OCI-LY3 (cell line): ENCODE measurements around the gene DMGDH.

ENCODE experiments used
- CTCF ChIP-seq: fragments of 200-600, 300-600 bp; sonication (generic); IDR thresholded peaks from 2 replicates; pipeline ENCODE4 v1.5.1; 2014; ENCODE audit warnings: antibody characterized with exemption, low read length, low read depth
- EZH2phosphoT487 ChIP-seq: fragments of 200-600 bp; shearing (Covaris generic); IDR thresholded peaks from 2 replicates; pipeline ENCODE4 v1.6.1; 2018; ENCODE audit warnings: antibody characterized with exemption, mixed run types, low read depth

DNA sequence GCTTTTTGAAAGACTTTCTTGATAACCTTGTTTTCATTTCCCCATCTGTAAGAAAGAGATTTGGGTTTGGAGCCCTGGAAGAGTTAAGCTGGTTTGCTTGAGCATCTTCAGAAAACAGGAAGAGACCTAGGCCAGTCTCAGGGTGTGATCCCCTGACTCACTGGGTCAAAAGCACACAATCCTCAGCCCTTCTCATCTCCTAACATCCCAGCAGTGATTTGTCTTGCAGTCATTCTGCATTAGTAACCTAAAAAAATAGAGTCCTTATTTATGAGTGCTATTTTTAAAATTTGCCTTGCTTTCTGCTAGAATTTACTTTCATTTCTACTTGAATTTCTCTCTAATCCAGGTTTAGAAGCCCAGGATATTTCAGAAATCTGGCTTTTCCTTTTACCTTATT, 68.0 kb downstream of the DMGDH start:
- TF ChIP-seq CTCF = no peak
- no peak for TF ChIP-seq EZH2phosphoT487
